ENCODE measurements around the gene IKBKE. TPM values are rescaled to one million over a fixed set of nuclear protein-coding genes. Genes with fewer than 3 reads are reported as not detected.

The IKBKE gene
- total and polyA plus RNA-seq, 2 of the 8 experiments (the other 6 are each of a cell fraction or from before 2014, with no cell fraction given) = 8.6 to 12.0 TPM

DNA sequence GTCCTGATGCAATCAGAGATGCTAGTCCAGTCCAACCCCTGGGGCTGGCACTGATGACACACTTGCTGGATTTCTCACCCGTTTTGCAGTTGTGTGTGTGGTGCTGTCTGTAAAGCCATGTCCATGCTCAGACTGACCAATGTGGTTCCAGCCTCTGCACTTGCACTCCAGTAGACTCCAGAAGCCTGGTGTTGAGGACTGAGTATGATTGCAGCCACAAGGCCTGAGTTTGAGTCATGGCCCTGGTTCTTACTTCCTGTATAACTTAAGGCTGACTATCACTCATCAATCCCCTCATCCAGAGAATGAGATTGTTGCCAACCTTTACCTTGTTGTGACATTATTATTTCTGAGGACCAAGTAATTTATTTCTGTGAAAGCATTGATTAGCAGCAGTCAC is 34.8 kb upstream of the IKBKE start:
- POLR2A ChIA-PET (ENCODE audit: partially characterized antibody) = no interaction called here
- Histone ChIP-seq H3K79me1 (ENCODE audit: low read depth, low read length) (no peaks in the 10 kb centered on the region), H4K8ac (ENCODE audit: extremely low read depth, insufficient read depth, low read length) (no peak overlapping the region), H2AFZ (ENCODE audit: low read length) (no peak overlapping the region), H2BK5ac (ENCODE audit: low read depth, low read length) (no peak overlapping the region), H3K9ac (replicated peaks in 1 of 4; ENCODE audit: extremely low read depth in 1 of 4, low read depth in 3 of 4, low read length in 3 of 4) (no peak overlapping the region), H3K4me2 (ENCODE audit: insufficient read depth in 1 of 2, low read depth in 2 of 2, low read length in 2 of 2) (no peak overlapping the region), H3K23ac (ENCODE audit: insufficient read length) (no peak overlapping the region), H4K5ac (ENCODE audit: insufficient read length, low read depth, low read length) (no peak overlapping the region), H3K4me3 (ENCODE audit: extremely low read depth in 1 of 4, insufficient read depth in 2 of 4, low read depth in 3 of 4, low read length in 4 of 4) (no peak overlapping the region), H2BK12ac (ENCODE audit: low read depth, low read length) (no peak overlapping the region), H3K79me2 (ENCODE audit: control insufficient read depth in 1 of 2, insufficient read depth in 2 of 2, low read length in 2 of 2) (no peaks in the 10 kb centered on the region), H3K27ac (ENCODE audit: low read depth, low read length) (no peak overlapping the region), H2BK20ac (ENCODE audit: low read length) (no peak overlapping the region), H4K91ac (replicated peaks; ENCODE audit: insufficient read length, low read length) (no peak overlapping the region), H3K56ac (replicated peaks; ENCODE audit: insufficient read length, low read depth, low read length) (no peak overlapping the region), H3K23me2 (ENCODE audit: low read depth, low read length) (no peaks in the 10 kb centered on the region), H2BK120ac (replicated peaks; ENCODE audit: low read depth, low read length) (no peak overlapping the region), H3K27me3 (replicated peaks in 1 of 4; ENCODE audit: control insufficient read depth in 3 of 4, extremely low read depth in 1 of 4, insufficient read depth in 3 of 4, low read length in 3 of 4) (no peaks in the 10 kb centered on the region), H3K36me3 (ENCODE audit: control insufficient read depth in 2 of 4, insufficient read depth in 4 of 4, low read length in 3 of 4) (peaks cover 2 to 11% (median 5%) of the 10 kb centered on the region in 4 experiments), H2BK15ac (ENCODE audit: low read length) (no peak overlapping the region), H3K14ac (ENCODE audit: insufficient read length) (no peak overlapping the region), H3K9me3 (ENCODE audit: insufficient read depth in 2 of 2, low read depth in 1 of 2, low read length in 1 of 2) (no peaks in the 10 kb centered on the region), H3K4me1 (replicated peaks in 1 of 4; ENCODE audit: control insufficient read depth in 3 of 4, insufficient read depth in 4 of 4, low read length in 3 of 4) (peaks cover 0 to 4% (median 0%) of the 10 kb centered on the region in 4 experiments; a peak in 1 of 7 replicates), H3K4ac (replicated peaks; ENCODE audit: insufficient read length, low read depth, low read length) (no peak overlapping the region), H3K18ac (ENCODE audit: extremely low read depth, low read length) (no peak overlapping the region), H4K20me1 (replicated peaks in 1 of 2; ENCODE audit: control insufficient read depth in 1 of 2, insufficient read depth in 2 of 2, low read length in 2 of 2) (no peaks in the 10 kb centered on the region), H2AK5ac (ENCODE audit: low read depth, low read length) (no peak overlapping the region)
- CTCF ChIA-PET (ENCODE audit: partially characterized antibody) = interaction anchor here (0.6 to 1.0 kb wide), 4 partner anchors 17 to 352 kb away, joined by 3 to 5 read pairs (median 4); no protein-coding TSS in a partner anchor
- DNase-seq (ENCODE audit: low read depth in 1 of 2, low spot score in 2 of 2) (no peak), FAIRE-seq (no peak)
- no peak for TF ChIP-seq JUN (IDR thresholded peaks at IDR 0.05; ENCODE audit: low read depth, low read length)
- TF ChIP-seq EP300 (IDR thresholded peaks at IDR 0.05; ENCODE audit: borderline replicate concordance in 1 of 2, low read depth in 2 of 2, low read length in 2 of 2) = no peak
- no peak for TF ChIP-seq NANOG (IDR thresholded peaks at IDR 0.05; ENCODE audit: insufficient read depth, low read depth, low read length, poor library complexity, severe bottlenecking)
- no peak for TF ChIP-seq GTF2F1 (IDR thresholded peaks at IDR 0.05; ENCODE audit: borderline replicate concordance, low read depth, low read length)
- TF ChIP-seq SAP30 (IDR thresholded peaks at IDR 0.05; ENCODE audit: insufficient read depth, insufficient replicate concordance, low read length) = no peak
- TF ChIP-seq SUZ12 (IDR thresholded peaks at IDR 0.05; ENCODE audit: low read length) = no peak
- TF ChIP-seq NRF1 (IDR thresholded peaks at IDR 0.05; ENCODE audit: low read depth, low read length) = no peak
- TF ChIP-seq TCF12 (IDR thresholded peaks at IDR 0.05; ENCODE audit: low read depth, low read length) = no peak
- TF ChIP-seq RXRA (IDR thresholded peaks at IDR 0.05; ENCODE audit: insufficient read depth, low read depth, low read length) = no peak
- TF ChIP-seq CREB1 (IDR thresholded peaks at IDR 0.05) = no peak
- TF ChIP-seq KDM1A (IDR thresholded peaks at IDR 0.05; ENCODE audit: borderline replicate concordance, low read length) = no peak
- TF ChIP-seq YY1 (IDR thresholded peaks at IDR 0.05; ENCODE audit: low read depth, low read length) = no peak
- TF ChIP-seq RBBP5 (IDR thresholded peaks at IDR 0.05; ENCODE audit: borderline replicate concordance, low read depth, low read length) = no peak
- 72% methylated on average over 1 of the region's 1 CpG; no CpG with 5 or more reads in 1 of the 2 experiments for WGBS, 2 experiments (ENCODE audit: extremely low coverage in 1 of 2, insufficient coverage in 1 of 2, insufficient read length in 1 of 2, insufficient replicate concordance in 2 of 2, low coverage in 1 of 2, low lambda C conversion rate in 2 of 2, missing lambda C conversion rate in 1 of 2)

Measured in H1 (cell line).